Measurements from ENCODE around the gene RASA2.

Gene RASA2

GRCh38 chr3:141540531-141540930, 53.7 kb downstream of the RASA2 start:
- no peak for DNase-seq

- DNase-seq: no peak
Measured at GRCh38 chr3:141542202-141542969, 55.6 kb downstream of the RASA2 start.

GRCh38 chr3:141542989-141543388, 56.2 kb downstream of the RASA2 start:
- DNase-seq: no peak

GRCh38 chr3:141544697-141545096, 57.9 kb downstream of the RASA2 start:
- no peak for DNase-seq

- no peak for DNase-seq
Measured at GRCh38 chr3:141546081-141546480, 59.3 kb downstream of the RASA2 start.

GRCh38 chr3:141546586-141546985, 59.8 kb downstream of the RASA2 start:
- no peak for DNase-seq

GRCh38 chr3:141547791-141548190, 61.0 kb downstream of the RASA2 start:
- no peak for DNase-seq

- DNase-seq: no peak
Measured at GRCh38 chr3:141550926-141551665, 64.3 kb downstream of the RASA2 start.

GRCh38 chr3:141552440-141552991, 65.7 kb downstream of the RASA2 start:
- DNase-seq: no peak

- DNase-seq: no peak
Measured at GRCh38 chr3:141553055-141553454, 66.2 kb downstream of the RASA2 start.

GRCh38 chr3:141556034-141556433, 69.2 kb downstream of the RASA2 start:
- DNase-seq: no peak

GRCh38 chr3:141557961-141558706, 71.3 kb downstream of the RASA2 start:
- no peak for DNase-seq

- no peak for DNase-seq
Measured at GRCh38 chr3:141561426-141562034, 74.7 kb downstream of the RASA2 start.

GRCh38 chr3:141564241-141564640, 77.4 kb downstream of the RASA2 start:
- no peak for DNase-seq

GRCh38 chr3:141570068-141570467, 83.2 kb downstream of the RASA2 start:
- DNase-seq: no peak

GRCh38 chr3:141575879-141576743, 89.3 kb downstream of the RASA2 start:
- no peak for DNase-seq

- no peak for DNase-seq
Measured at GRCh38 chr3:141576744-141577052, 89.9 kb downstream of the RASA2 start.

GRCh38 chr3:141578202-141578973, 91.6 kb downstream of the RASA2 start:
- no peak for DNase-seq

- no peak for DNase-seq
Measured at GRCh38 chr3:141594357-141594756, 107.5 kb downstream of the RASA2 start.

GRCh38 chr3:141597931-141598330, 111.1 kb downstream of the RASA2 start:
- DNase-seq: no peak

- DNase-seq: no peak
Measured at GRCh38 chr3:141600331-141600730, 113.5 kb downstream of the RASA2 start.
